ENCODE measurements around the gene ZNF45.
A peak's percentile ranks its signal among the peaks of the same experiment; 100 is the strongest.

GRCh38 chr19:43934985-43935708, at the start of gene ZNF45:
- TF ChIP-seq CTCF (IDR thresholded peaks at IDR 0.05) (no peak), PHF8 (IDR thresholded peaks at IDR 0.05; ENCODE audit: borderline replicate concordance, low read depth) (peak; percentile 79; the same call in 1 of the 2 replicates), JUN (IDR thresholded peaks at IDR 0.05) (peak; percentile 71 to 87; a peak in 4 of 5 replicates), REST (IDR thresholded peaks at IDR 0.05) (no peak), TP53 (CRISPR knock-in tag; IDR thresholded peaks at IDR 0.05) (peak; percentile 35; the same call in 1 of the 2 replicates)
